Measurements from ENCODE around the gene MTMR3.

Gene MTMR3

GRCh38 chr22:30028731-30029130, 145.8 kb downstream of the MTMR3 start:
- DNase-seq (ENCODE audit: low spot score): peak; percentile 92

- no peak for DNase-seq (ENCODE audit: low spot score)
Measured at GRCh38 chr22:30029512-30029911, 146.5 kb downstream of the MTMR3 start.

- DNase-seq (ENCODE audit: low spot score): no peak
Measured at GRCh38 chr22:30030329-30030728, 147.4 kb downstream of the MTMR3 start.

GRCh38 chr22:30031328-30031727, 148.4 kb downstream of the MTMR3 start:
- no peak for DNase-seq (ENCODE audit: low spot score)

GRCh38 chr22:30031764-30032455, 148.9 kb downstream of the MTMR3 start:
- no peak for DNase-seq (ENCODE audit: low spot score)

GRCh38 chr22:30033137-30033536, 150.2 kb downstream of the MTMR3 start:
- DNase-seq (ENCODE audit: low spot score): no peak

- DNase-seq (ENCODE audit: low spot score): no peak
Measured at GRCh38 chr22:30033901-30034300, 150.9 kb downstream of the MTMR3 start.

GRCh38 chr22:30036656-30037055, 153.7 kb downstream of the MTMR3 start:
- no peak for DNase-seq (ENCODE audit: low spot score)

GRCh38 chr22:30038219-30038618, 155.2 kb downstream of the MTMR3 start:
- no peak for DNase-seq (ENCODE audit: low spot score)

- DNase-seq (ENCODE audit: low spot score): no peak
Measured at GRCh38 chr22:30040499-30041260, 157.7 kb downstream of the MTMR3 start.

GRCh38 chr22:30041475-30041874, 158.5 kb downstream of the MTMR3 start:
- DNase-seq (ENCODE audit: low spot score): no peak

- DNase-seq (ENCODE audit: low spot score): no peak
Measured at GRCh38 chr22:30041881-30042280, 158.9 kb downstream of the MTMR3 start.

- DNase-seq (ENCODE audit: low spot score): no peak
Measured at GRCh38 chr22:30043161-30043560, 160.2 kb downstream of the MTMR3 start.

- no peak for DNase-seq (ENCODE audit: low spot score)
Measured at GRCh38 chr22:30044369-30044768, 161.4 kb downstream of the MTMR3 start.

GRCh38 chr22:30044881-30045493, 162.0 kb downstream of the MTMR3 start:
- no peak for DNase-seq (ENCODE audit: low spot score)

GRCh38 chr22:30045494-30045887, 162.5 kb downstream of the MTMR3 start:
- no peak for DNase-seq (ENCODE audit: low spot score)

- DNase-seq (ENCODE audit: low spot score): no peak
Measured at GRCh38 chr22:30045901-30046715, 163.1 kb downstream of the MTMR3 start.

- DNase-seq (ENCODE audit: low spot score): no peak
Measured at GRCh38 chr22:30046716-30047363, 163.9 kb downstream of the MTMR3 start.

- DNase-seq (ENCODE audit: low spot score): no peak
Measured at GRCh38 chr22:30047364-30047738, 164.4 kb downstream of the MTMR3 start.

- no peak for DNase-seq (ENCODE audit: low spot score)
Measured at GRCh38 chr22:30048681-30049080, 165.7 kb downstream of the MTMR3 start.

GRCh38 chr22:30054067-30054763, 171.2 kb downstream of the MTMR3 start:
- no peak for DNase-seq (ENCODE audit: low spot score)

Data from globus pallidus (tissue), 1 donor.